ENCODE measurements around the gene CA10.

DNA sequence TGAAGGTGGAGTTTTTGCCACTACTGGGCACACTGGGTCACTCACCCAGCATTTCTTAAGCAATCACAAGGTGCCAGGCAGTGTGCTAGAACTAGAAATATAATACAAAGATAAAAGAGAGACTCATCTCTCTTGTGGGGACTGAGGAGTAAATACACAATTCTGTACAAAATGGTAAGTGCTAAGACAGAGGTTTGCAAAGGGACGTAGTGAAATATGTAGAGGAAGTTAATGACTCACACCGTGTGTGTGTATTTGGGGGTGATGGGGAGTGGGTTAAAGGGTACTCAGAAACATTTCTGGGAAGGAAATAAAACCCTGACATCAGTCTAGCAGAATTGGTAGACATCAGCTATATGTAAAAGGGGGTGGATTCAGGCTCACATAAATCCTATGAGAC lies 389.3 kb downstream of the CA10 start:
- TF ChIP-seq, protein P1, sequence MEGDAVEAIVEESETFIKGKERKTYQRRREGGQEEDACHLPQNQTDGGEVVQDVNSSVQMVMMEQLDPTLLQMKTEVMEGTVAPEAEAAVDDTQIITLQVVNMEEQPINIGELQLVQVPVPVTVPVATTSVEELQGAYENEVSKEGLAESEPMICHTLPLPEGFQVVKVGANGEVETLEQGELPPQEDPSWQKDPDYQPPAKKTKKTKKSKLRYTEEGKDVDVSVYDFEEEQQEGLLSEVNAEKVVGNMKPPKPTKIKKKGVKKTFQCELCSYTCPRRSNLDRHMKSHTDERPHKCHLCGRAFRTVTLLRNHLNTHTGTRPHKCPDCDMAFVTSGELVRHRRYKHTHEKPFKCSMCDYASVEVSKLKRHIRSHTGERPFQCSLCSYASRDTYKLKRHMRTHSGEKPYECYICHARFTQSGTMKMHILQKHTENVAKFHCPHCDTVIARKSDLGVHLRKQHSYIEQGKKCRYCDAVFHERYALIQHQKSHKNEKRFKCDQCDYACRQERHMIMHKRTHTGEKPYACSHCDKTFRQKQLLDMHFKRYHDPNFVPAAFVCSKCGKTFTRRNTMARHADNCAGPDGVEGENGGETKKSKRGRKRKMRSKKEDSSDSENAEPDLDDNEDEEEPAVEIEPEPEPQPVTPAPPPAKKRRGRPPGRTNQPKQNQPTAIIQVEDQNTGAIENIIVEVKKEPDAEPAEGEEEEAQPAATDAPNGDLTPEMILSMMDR (conservative IDR thresholded peaks at IDR 0.05; ENCODE audit: low read depth, low read length): no peak
- no peak for TF ChIP-seq EZH2 (IDR thresholded peaks at IDR 0.05; ENCODE audit: borderline replicate concordance, low read depth, low read length, poor library complexity, severe bottlenecking)

All from A673 (cell line).